ENCODE results near the gene MYCT1. TPM values are rescaled to one million over a fixed set of nuclear protein-coding genes. Genes with fewer than 3 reads are reported as not detected.

MYCT1 gene
- total RNA-seq, 1 experiment from 2014 or later, result not detected

DNA sequence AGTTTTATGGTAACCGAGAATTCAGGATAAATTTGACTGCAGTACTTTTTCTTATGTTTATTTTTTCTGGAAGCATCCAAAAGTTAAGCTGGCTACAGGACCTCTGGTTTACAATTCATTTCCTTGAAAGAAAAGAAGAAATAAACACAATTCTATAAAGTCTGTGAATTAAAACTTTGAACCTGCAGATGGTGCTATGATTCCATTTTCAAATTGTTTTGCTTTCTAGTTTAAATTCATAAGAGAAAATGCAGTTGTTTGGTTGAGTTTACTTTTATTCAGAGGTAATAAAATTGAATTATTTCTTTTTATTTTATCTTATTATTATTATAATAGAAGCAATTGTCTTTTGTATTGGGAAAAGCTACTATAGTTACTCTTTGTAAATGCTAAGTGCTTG is 51.1 kb downstream of the MYCT1 start:
- DNase-seq (ENCODE audit: low read depth, low spot score), result no peak

More for the DNA sequence above, 51.1 kb downstream of the MYCT1 start:
- no peak for ATAC-seq
- no peak overlapping the region for H3K4me3 ChIP-seq (replicated peaks in 1 of 2; ENCODE audit: low read depth in 1 of 2, low read length in 2 of 2)
- no peaks in the 10 kb centered on the region; a peak in 1 of 4 replicates for H3K4me1 ChIP-seq (ENCODE audit: control insufficient read depth in 1 of 2, insufficient read depth in 2 of 2, low read length in 2 of 2)
- no peak overlapping the region for H3K4me2 ChIP-seq (ENCODE audit: low read length)
- no peaks in the 10 kb centered on the region for H4K20me1 ChIP-seq (ENCODE audit: insufficient read depth)
- intact Hi-C loops (cut with micrococcal nuclease), result loop anchor here (1.0 to 5.0 kb wide), 2 partner anchors 199 to 273 kb away; no protein-coding TSS in a partner anchor
- H3K79me2 ChIP-seq (ENCODE audit: insufficient read depth, low read length), result no peaks in the 10 kb centered on the region
- no peaks in the 10 kb centered on the region for H3K36me3 ChIP-seq (ENCODE audit: control insufficient read depth in 1 of 2, insufficient read depth in 2 of 2, low read length in 2 of 2)
- ChIA-PET POLR2A (interaction anchor here (1.0 to 1.3 kb wide), 2 partner anchors 198 to 205 kb away, joined by 3 read pairs; no protein-coding TSS in a partner anchor), CTCF (interaction anchor here (0.7 to 4.7 kb wide), 13 partner anchors 11 to 208 kb away, joined by 3 to 103 read pairs (median 3); no protein-coding TSS in a partner anchor), RAD21 (ENCODE audit: low non-redundant PET in 1 of 2, low total read pairs in 2 of 2, uncharacterized antibody in 2 of 2, unreplicated experiment in 2 of 2) (interaction anchor here in 1 of 2 experiments (2.7 kb wide), 1 partner anchor 199 kb away, joined by 9 read pairs; no protein-coding TSS in a partner anchor)
- H3K9me3 ChIP-seq (ENCODE audit: control insufficient read depth in 1 of 2, insufficient read depth in 1 of 2, low read depth in 1 of 2, low read length in 2 of 2), result no peaks in the 10 kb centered on the region
- BruUV-seq (replicated peaks), result no TSS peak
- no peak overlapping the region for H3K27ac ChIP-seq (ENCODE audit: low read depth, low read length)
- H3K9ac ChIP-seq (ENCODE audit: low read length), result no peak overlapping the region
- peaks cover 40% of the 10 kb centered on the region for H3K27me3 ChIP-seq (ENCODE audit: insufficient read depth, low read length)
- TF ChIP-seq JUND (IDR thresholded peaks at IDR 0.05) (no peak), TCF7L2 (IDR thresholded peaks at IDR 0.05; ENCODE audit: borderline replicate concordance, extremely low read depth, insufficient read depth, insufficient read length) (no peak), CBX3 (IDR thresholded peaks at IDR 0.05; ENCODE audit: low read depth) (no peak), SRF (IDR thresholded peaks at IDR 0.05; ENCODE audit: low read depth) (no peak), POLR2A (IDR thresholded peaks at IDR 0.05; ENCODE audit: borderline replicate concordance, extremely low read depth, insufficient read depth, insufficient read length) (no peak), SIN3A (IDR thresholded peaks at IDR 0.05; ENCODE audit: low read depth) (no peak), POLR2AphosphoS5 (IDR thresholded peaks at IDR 0.05; ENCODE audit: low read depth, low read length) (no peak), ZNF274 (IDR thresholded peaks at IDR 0.05; ENCODE audit: low read depth, low read length) (no peak), SP1 (IDR thresholded peaks at IDR 0.05; ENCODE audit: low read depth) (no peak), CEBPB (IDR thresholded peaks at IDR 0.05; ENCODE audit: low read depth) (no peak), CTCF (IDR thresholded peaks at IDR 0.05 in 2 of 3, conservative IDR thresholded peaks at IDR 0.05 in 1 of 3; ENCODE audit: borderline replicate concordance in 1 of 3, insufficient read depth in 1 of 3, low read depth in 2 of 3, low read length in 2 of 3) (peak; percentile 2 to 53 (median 38); a peak in 3 of 6 replicates), EZH2phosphoT487 (IDR thresholded peaks at IDR 0.05; ENCODE audit: borderline replicate concordance) (no peak), RAD21 (IDR thresholded peaks at IDR 0.05; ENCODE audit: low read depth) (peak; percentile 58)
- TF ChIP-seq, protein P1, sequence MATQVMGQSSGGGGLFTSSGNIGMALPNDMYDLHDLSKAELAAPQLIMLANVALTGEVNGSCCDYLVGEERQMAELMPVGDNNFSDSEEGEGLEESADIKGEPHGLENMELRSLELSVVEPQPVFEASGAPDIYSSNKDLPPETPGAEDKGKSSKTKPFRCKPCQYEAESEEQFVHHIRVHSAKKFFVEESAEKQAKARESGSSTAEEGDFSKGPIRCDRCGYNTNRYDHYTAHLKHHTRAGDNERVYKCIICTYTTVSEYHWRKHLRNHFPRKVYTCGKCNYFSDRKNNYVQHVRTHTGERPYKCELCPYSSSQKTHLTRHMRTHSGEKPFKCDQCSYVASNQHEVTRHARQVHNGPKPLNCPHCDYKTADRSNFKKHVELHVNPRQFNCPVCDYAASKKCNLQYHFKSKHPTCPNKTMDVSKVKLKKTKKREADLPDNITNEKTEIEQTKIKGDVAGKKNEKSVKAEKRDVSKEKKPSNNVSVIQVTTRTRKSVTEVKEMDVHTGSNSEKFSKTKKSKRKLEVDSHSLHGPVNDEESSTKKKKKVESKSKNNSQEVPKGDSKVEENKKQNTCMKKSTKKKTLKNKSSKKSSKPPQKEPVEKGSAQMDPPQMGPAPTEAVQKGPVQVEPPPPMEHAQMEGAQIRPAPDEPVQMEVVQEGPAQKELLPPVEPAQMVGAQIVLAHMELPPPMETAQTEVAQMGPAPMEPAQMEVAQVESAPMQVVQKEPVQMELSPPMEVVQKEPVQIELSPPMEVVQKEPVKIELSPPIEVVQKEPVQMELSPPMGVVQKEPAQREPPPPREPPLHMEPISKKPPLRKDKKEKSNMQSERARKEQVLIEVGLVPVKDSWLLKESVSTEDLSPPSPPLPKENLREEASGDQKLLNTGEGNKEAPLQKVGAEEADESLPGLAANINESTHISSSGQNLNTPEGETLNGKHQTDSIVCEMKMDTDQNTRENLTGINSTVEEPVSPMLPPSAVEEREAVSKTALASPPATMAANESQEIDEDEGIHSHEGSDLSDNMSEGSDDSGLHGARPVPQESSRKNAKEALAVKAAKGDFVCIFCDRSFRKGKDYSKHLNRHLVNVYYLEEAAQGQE (IDR thresholded peaks at IDR 0.05; ENCODE audit: low read depth), result no peak
- TF ChIP-seq, protein P2, sequence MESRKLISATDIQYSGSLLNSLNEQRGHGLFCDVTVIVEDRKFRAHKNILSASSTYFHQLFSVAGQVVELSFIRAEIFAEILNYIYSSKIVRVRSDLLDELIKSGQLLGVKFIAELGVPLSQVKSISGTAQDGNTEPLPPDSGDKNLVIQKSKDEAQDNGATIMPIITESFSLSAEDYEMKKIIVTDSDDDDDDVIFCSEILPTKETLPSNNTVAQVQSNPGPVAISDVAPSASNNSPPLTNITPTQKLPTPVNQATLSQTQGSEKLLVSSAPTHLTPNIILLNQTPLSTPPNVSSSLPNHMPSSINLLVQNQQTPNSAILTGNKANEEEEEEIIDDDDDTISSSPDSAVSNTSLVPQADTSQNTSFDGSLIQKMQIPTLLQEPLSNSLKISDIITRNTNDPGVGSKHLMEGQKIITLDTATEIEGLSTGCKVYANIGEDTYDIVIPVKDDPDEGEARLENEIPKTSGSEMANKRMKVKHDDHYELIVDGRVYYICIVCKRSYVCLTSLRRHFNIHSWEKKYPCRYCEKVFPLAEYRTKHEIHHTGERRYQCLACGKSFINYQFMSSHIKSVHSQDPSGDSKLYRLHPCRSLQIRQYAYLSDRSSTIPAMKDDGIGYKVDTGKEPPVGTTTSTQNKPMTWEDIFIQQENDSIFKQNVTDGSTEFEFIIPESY (IDR thresholded peaks at IDR 0.05; ENCODE audit: extremely low read depth, insufficient replicate concordance, low read length), result no peak
- no peak overlapping the region for H2AFZ ChIP-seq (ENCODE audit: low read depth, low read length, poor library complexity, severe bottlenecking)
- H3K9me2 ChIP-seq (ENCODE audit: insufficient read depth), result no peaks in the 10 kb centered on the region

Data from HCT116 (cell line).